NCI-H1930 (cell line): ENCODE data around the gene NR1D1.

ENCODE experiments used
- DNase-seq, 2 experiments: peaks; one replicate each; lab custom pipeline; 2025; lab: John Stamatoyannopoulos, UW

NR1D1 gene

DNA sequence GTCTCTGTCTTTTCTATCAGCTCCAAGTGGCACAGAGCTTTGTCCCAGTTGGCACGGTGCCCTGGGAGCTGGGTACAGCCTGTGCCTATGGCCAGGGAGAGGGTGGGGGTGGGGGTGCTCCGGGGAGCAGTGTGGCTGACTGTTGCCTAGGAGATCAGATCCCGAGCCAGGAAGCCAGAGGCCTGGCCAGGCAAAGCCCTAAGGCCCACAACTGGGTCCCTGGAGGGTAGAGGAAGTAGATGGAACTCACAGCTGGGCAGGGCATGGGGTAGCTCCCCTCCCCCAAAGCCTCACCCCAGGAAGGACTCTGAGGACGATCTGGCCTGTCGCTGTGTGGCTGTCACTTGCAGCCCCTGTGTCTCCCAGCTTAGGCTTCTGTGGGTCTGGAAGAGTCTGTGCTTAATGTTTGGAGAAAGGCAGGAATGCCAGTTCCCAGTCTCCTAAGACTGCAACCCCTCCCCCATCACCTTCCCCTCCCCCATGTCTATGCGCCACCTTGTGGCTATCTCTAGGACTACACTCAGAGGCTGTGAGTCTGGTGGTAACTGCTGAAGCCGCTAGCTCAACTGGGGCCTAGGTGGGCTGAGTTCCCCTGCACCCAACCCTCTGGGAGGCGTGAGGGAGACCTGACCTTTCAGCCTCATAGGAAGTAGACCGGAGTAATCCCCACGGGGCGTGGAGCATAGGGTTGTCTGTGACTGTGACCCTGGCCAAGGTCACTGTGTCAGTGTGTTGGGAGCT is 25.0 kb downstream of the NR1D1 start:
- peak in 1 of 2 experiments; percentile 33 for DNase-seq

DNA sequence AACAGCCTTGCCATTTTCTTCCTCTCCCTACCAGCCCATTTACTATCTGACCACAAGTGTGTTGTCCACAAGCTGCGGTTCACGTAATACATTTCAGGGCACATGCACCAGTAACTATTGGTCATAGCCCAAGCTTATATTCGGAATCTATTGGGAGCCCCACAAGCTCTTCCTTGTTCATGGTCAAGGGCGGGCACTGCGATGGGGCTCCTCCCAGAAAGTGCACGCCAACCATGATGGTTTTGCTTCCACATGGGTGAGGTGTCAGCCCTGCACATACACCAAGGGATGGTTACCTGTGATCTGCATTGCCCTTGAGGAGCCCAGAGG is 25.6 kb downstream of the NR1D1 start:
- no peak for DNase-seq

- DNase-seq, result no peak
These were observed 26.2 kb downstream of the NR1D1 start for GRCh38 chr17:40074175-40074512.

- no peak for DNase-seq
These were observed 26.8 kb downstream of the NR1D1 start for GRCh38 chr17:40073454-40074174.

DNA sequence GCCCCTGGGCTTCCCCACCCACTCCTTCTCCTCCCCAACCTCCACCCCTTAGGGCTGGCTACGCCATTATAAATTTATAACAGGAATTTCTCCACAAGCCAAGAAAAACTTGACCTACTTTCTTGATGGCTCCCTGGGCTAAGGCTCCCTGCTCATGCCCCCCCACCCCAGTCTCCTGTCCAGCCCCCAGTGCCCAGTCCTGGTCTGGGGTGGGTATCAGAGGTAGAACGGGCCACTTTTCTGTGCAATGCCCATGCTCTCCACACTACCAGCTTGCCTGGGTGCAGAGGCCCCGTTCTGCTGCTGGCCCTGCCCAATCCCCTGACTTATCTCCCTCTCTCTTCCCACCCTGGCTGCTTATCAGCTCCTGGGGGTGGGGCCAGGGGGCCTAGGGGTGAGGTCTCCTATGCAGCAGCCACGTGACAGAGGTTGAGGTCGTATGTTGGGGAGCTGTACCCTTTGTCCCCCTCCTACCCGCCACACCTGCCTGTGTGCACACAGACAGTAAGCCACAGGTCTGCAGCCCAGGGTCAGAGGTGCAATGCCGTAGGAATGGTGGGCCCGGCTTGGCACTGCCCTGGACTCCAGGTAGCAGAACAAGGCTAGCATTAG is 27.5 kb downstream of the NR1D1 start:
- DNase-seq, result no peak

DNA sequence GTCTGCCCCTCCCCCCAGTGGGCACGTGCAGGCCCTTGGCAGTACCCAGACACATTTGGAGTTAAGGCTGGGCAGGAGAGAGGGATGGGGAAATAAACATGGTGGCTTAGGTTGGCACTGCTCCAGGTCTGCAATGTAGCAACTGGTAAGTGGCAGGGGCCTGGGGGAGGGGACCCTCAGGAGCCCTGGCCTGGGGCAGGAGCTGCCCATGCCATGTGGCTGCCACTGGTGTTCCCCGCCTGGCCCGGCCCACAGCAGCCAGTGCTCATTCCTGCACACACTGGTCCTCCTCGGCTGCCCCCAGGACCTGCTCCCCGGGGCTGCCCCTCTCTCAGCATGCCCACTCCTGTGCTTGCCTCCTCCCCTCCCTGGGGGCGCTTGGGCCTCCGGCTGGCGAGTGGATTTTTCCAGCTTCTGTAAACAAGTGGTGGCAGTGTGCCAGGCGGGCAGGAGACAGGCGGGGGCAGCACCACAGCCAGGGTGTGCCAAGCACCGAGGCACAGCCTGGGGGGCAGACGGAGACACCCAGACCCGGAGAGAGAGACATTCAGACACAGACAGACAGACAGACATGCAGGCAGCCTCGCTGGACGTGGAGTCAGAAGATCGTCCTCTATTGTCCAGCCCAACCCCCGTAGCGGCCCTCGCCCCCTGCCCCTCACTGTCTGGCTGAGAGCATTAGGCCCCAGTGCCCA is 28.2 kb downstream of the NR1D1 start:
- peak in 1 of 2 experiments; percentile 21 for DNase-seq

DNA sequence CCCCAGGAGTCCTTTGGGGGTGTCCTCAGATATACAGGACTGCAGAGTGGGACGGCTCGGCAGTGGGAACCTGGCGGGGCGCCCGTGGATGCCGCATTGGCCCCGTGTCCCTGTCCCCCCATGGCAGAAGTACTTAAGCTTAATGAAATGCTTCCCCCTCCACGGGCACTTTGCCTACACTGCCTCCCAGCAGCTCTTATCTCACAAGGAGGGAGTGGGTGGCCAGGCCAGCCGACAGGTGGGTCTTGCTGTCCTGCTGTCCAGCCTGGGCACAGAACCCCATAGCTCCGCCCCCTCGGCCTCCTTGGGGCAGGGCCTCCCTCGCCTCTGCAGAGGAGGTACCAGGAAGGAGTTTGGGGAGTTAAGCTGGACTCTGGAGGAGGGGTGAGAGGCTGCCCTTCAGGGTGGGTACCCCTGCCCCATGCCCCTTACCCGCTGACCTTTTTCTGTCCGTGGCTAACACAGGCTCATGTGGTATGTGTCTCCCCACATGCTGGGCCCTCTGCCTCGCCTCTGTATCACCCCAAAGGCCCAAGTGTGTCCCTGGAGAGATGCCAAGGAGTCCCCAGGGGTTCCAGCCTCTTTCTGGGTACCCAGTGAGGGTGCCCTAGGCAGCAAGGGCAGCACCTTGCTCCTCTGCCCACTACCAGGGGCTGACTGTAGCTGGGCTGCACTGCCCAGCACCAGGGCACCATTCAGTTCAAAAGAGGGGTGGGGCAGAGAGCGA is 28.9 kb downstream of the NR1D1 start:
- no peak for DNase-seq

DNA sequence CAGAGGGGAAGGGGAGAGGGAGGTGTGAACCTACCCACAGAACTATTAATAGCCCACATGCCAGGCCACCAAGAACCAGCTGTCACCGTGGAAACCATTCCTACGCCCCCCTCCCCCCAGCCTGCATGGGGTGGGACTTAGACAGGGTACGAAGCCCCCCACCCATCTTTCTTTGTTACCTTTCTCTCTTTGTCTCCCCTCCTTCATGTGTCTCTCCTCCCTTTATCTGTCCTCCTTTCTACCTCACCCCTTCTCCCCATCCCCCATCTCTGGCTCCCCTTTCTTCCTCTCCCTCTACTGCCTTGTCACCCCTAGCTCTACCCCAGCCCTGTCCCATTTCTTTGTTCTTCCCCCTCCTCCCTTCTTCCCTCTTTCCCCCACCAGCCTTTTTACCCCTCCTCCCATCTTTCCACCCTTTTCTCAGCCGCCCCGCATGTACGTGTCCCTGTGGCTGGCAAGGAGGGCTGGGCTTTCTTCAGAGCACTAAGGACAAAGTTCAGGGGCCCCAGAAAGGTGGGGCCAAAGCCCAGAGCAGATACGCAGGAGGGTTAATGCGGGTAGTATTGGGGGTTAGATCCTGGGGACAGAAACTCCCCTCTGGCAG is 29.6 kb downstream of the NR1D1 start:
- DNase-seq, result no peak

- no peak for DNase-seq
These were observed 30.4 kb downstream of the NR1D1 start for GRCh38 chr17:40069751-40070708.

DNA sequence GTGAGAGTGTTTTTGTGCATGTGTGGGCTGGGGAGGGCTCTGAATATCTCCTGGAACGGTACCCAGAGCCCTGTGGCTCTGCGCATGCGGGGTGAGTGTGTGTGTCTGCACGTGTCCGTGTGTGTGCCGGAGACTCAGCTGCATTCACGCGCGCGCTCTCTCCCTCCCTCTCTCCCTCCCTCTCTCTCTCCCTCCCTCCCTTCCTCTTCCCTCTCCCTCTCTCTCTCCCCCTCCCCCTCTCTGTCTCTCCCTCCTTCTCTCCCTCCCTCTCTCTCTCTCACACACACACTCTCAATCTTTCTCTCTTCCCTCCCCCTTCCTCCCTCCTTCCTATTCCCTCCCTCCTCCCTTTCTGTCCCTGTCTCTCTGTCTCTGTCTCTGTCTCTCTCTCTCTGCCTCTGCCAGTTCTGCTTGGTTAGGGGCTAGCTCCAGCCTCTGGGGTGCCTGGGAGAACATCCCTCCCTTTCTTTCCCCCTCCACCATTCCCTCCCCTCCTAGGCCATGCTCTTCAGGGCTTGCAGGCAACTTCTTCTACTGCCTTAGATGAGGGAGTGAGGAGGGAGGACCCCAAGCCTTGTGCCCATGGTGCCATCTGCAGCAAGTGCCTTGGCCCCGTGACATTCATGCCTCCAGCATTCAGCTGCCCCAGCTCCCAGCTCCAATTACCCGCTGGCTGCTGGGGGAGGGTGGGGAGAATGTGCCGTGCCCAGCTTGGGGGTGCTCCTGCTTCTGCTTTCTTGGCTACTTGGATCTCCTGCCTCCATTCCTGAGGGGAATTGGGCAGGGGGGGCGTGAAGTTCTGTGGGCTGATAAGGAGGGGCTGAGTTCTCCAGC is 31.3 kb downstream of the NR1D1 start:
- no peak for DNase-seq

DNA sequence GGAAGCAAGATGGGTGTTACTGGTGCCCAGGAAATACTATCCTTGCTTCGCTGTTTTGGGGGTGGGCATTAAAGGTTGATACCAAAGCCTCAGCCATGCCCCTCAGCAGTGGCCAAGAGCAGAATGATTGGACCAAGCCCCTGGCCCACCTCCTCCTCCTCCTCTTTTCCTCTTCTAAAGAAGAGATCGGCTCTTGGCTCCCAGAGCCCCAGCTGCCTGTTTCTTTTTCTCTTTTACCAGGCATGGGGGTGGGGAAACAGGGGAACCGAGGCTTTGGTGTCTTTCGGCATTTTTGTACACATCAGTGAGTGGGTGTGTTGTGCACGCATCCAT is 31.8 kb downstream of the NR1D1 start:
- no peak for DNase-seq

DNA sequence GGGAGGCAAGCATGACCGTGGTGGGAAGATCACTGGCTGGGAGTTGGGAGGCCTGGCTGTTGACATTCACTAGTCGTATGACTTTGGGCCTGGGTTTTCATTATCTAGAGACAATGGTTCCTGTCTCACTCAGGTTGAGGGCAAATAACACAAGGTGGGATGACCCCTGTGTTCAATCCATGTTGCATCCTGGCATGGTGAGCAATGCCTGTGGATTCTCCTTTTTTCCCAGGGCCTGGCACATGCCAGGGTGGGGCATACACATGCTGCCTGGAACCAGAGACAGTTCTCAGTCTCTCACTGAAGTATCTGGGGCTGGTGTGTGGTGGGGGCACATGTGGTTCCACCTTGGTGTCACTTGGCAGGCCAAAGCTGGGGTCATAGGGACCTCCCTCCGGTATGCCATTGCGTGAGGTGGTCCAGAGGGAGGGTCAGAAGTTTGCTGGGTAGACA is 32.2 kb downstream of the NR1D1 start:
- no peak for DNase-seq

DNA sequence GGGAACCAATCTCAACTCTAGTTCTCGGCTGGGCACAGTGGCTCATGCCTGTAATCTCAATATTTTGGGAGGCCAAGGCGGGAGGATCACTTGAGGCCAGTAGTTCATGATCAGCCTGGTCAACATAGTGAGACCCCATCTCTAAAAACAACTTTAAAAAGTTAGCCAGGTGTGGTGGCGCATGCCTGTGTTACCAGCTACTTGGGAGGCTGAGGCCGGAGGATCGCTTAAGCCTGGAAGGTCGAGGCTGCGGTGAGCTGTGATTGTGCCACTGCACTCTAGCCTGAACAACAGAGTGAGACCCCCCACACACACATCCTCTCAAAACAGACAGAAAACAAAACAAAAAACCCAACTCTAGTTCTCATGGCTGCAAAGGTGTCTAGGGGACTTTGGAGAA is 32.7 kb downstream of the NR1D1 start:
- DNase-seq, result no peak

- no peak for DNase-seq
These were observed 34.4 kb downstream of the NR1D1 start for GRCh38 chr17:40065769-40066510.

GRCh38 chr17:40064971-40065768 is 35.2 kb downstream of the NR1D1 start:
- no peak for DNase-seq

DNA sequence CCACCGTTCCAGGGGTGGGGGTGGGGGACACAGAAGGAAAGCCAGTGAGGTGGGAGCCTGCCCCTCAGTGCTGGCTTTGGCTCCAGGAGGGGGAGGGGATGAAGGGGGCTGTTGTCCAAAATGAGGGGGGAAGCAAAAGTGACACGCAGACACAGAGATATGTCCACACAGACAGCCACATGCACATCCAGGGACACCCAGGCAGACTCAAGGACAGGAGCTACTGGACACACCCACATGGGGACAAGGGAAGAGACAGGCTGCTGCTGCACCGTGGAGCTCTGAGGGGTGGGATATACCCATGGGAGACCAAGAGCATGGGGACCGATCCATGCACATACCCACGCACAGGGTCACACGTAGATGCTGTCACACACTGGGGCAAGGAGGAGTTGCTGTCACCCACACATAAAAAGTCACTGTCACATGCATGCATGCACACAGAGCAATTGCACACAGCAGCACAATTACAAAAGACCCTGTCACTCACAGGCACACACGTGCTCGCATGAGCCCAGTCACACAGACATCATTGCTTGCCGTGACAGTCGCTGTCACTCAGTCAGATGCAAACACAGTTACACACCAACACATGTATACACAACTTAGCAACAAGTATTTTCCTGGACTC is 36.4 kb downstream of the NR1D1 start:
- no peak for DNase-seq

DNA sequence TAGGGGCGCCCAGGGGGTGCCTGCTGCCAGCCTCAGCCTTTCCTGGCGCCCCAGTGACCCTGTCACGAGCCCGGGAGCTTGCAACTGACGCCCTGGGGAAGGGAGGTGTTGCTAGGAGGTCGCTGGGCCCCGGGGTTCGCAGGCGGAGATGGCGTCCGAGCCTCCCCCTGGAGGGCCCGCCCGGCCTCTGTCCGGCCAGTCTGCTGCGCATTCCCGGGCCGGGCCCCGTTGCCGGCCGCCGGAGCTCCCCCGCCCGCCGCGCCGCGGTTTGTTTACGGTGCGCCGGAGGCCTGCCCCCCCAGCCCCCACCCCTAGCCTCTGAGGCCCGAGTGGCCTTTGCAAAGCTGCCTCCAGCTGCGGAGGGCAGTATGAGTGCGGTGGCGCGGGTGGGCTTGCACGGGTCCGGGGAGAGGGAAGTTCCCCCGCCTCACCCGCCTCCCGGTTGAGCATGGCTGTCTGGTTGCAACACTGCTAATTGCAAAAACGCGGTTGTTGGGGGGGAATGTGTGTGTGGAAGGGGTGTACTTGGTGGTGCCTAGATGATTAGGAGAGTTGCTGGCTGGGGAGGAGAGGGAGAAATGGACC is 37.1 kb downstream of the NR1D1 start:
- peak in 1 of 2 experiments; percentile 12 for DNase-seq
